GM12878 (cell line): ENCODE results near the gene PARP15. TPM values are rescaled to one million over a fixed set of nuclear protein-coding genes. Genes with fewer than 3 reads are reported as not detected.
A peak's percentile ranks its signal among the peaks of the same experiment; 100 is the strongest.

Experiments used
- BACH1 ChIP-seq: fragments of 450-650 bp; IDR thresholded peaks from 2 replicates; pipeline ENCODE4 v1.6.1; 2017; ENCODE audit warnings: mild to moderate bottlenecking, borderline replicate concordance
- BMI1 ChIP-seq: fragments of 450-650 bp; IDR thresholded peaks from 2 replicates; pipeline ENCODE4 v1.6.1; 2016; ENCODE audit warnings: mild to moderate bottlenecking, moderate library complexity, borderline replicate concordance
- CBFB ChIP-seq: IDR thresholded peaks from 2 replicates; pipeline ENCODE4 v1.6.1; 2016; ENCODE audit warnings: antibody characterized with exemption, low read depth
- CBX3 ChIP-seq: fragments of 200-600 bp; sonication (generic); IDR thresholded peaks from 2 replicates; pipeline ENCODE4 v1.6.1; 2016; ENCODE audit warnings: low read depth, borderline replicate concordance
- CHD1 ChIP-seq: IDR thresholded peaks from 2 replicates; pipeline ENCODE4 v1.6.1; 2012; ENCODE audit warnings: low read depth, low read length, improper control_type of control experiment
- CREM ChIP-seq: IDR thresholded peaks from 2 replicates; pipeline ENCODE4 v1.6.1; 2014; ENCODE audit warnings: antibody characterized with exemption, low read depth
- E2F8 ChIP-seq: fragments of 450-650 bp; IDR thresholded peaks from 2 replicates; pipeline ENCODE4 v1.6.1; 2018; ENCODE audit warnings: mild to moderate bottlenecking, low read depth, moderate library complexity; ENCODE audit not compliant: partially characterized antibody
- FOS ChIP-seq: IDR thresholded peaks from 3 replicates; pipeline ENCODE4 v1.6.1; 2011; ENCODE audit warnings: borderline replicate concordance; ENCODE audit not compliant: insufficient read length; ENCODE audit errors: extremely low read depth
- MEF2A ChIP-seq: IDR thresholded peaks from 2 replicates; pipeline ENCODE4 v1.6.1; 2011; ENCODE audit warnings: low read depth, mild to moderate bottlenecking, low read length, moderate library complexity; ENCODE audit not compliant: insufficient read depth
- MEF2B ChIP-seq: fragments of 450-650 bp; IDR thresholded peaks from 2 replicates; pipeline ENCODE4 v1.6.1; 2018; ENCODE audit warnings: mild to moderate bottlenecking, moderate library complexity; ENCODE audit not compliant: partially characterized antibody, poor library complexity, severe bottlenecking
- NBN ChIP-seq: fragments of 450-650 bp; IDR thresholded peaks from 2 replicates; pipeline ENCODE4 v1.6.1; 2016
- NRF1 ChIP-seq: conservative IDR thresholded peaks from 2 replicates; pipeline ENCODE4 v1.6.1; 2011; ENCODE audit warnings: mild to moderate bottlenecking, low read depth, low read length, improper control_type of control experiment
- PAX8 ChIP-seq: fragments of 450-650 bp; IDR thresholded peaks from 2 replicates; pipeline ENCODE4 v1.6.1; 2017; ENCODE audit warnings: mild to moderate bottlenecking, moderate library complexity
- PML ChIP-seq: IDR thresholded peaks from 2 replicates; pipeline ENCODE4 v1.6.1; 2012; ENCODE audit warnings: low read length, inconsistent platforms
- POLR2A ChIP-seq: IDR thresholded peaks from 2 replicates; pipeline ENCODE4 v1.6.1; 2011; ENCODE audit warnings: low read depth, mild to moderate bottlenecking, low read length
- POLR2AphosphoS2 ChIP-seq: IDR thresholded peaks from 2 replicates; pipeline ENCODE4 v1.6.1; 2011; ENCODE audit warnings: low read depth, mild to moderate bottlenecking, low read length, improper control_type of control experiment, moderate library complexity
- RCOR1 ChIP-seq: conservative IDR thresholded peaks from 2 replicates; pipeline ENCODE4 v1.6.1; 2012; ENCODE audit warnings: low read depth, low read length, improper control_type of control experiment
- RELA ChIP-seq: fragments of 450-650 bp; IDR thresholded peaks from 2 replicates; pipeline ENCODE4 v1.8.0; 2014; ENCODE audit warnings: borderline replicate concordance; ENCODE audit not compliant: partially characterized antibody
- REST ChIP-seq: IDR thresholded peaks from 2 replicates; pipeline ENCODE4 v1.6.1; 2012; ENCODE audit warnings: mild to moderate bottlenecking, low read depth, low read length
- RFX5 ChIP-seq: IDR thresholded peaks from 2 replicates; pipeline ENCODE4 v1.6.1; 2011; ENCODE audit warnings: low read depth, low read length, improper control_type of control experiment
- STAT1 ChIP-seq: fragments of 450-650 bp; conservative IDR thresholded peaks from 2 replicates; pipeline ENCODE4 v1.6.1; 2014; ENCODE audit warnings: antibody characterized with exemption, mild to moderate bottlenecking
- STAT3 ChIP-seq: IDR thresholded peaks from 2 replicates; pipeline ENCODE4 v1.6.1; 2011; ENCODE audit warnings: low read depth, low read length, improper control_type of control experiment
- TAF1 ChIP-seq: IDR thresholded peaks from 2 replicates; pipeline ENCODE4 v1.6.1; 2011; ENCODE audit warnings: mild to moderate bottlenecking, low read depth, low read length, borderline replicate concordance
- ZBED1 ChIP-seq: IDR thresholded peaks from 2 replicates; pipeline ENCODE4 v1.6.1; 2016; ENCODE audit warnings: borderline replicate concordance
- ZNF384 ChIP-seq: IDR thresholded peaks from 2 replicates; pipeline ENCODE4 v1.6.1; 2012; ENCODE audit warnings: low read depth, mild to moderate bottlenecking, low read length, improper control_type of control experiment, borderline replicate concordance
- ZNF622 ChIP-seq: fragments of 450-650 bp; IDR thresholded peaks from 2 replicates; pipeline ENCODE4 v1.6.1; 2017; ENCODE audit warnings: mild to moderate bottlenecking, inconsistent platforms
- ZSCAN29 ChIP-seq: fragments of 450-650 bp; IDR thresholded peaks from 2 replicates; pipeline ENCODE4 v1.6.1; 2017; ENCODE audit warnings: mild to moderate bottlenecking, moderate library complexity
- polyA plus RNA-seq, 11 experiments: library from polyadenylated mRNA; depleted of rRNA in 4 of 11; unstranded in 6 of 11; stranded (reverse) in 5 of 11; fragments of >200 nt; fragmentation: Nextera tagmentation in 4 of 11; fragmentation: Illumina TruSeq in 1 of 11; extraction: Ambion mirVana in 4 of 11; extraction: Trizol in 1 of 11; gene quantifications; 1 replicate in 1 of 11; 2 replicates in 10 of 11; pipeline versions ENCODE4 v1.2.1 to v1.2.3, GENCODE V29; 2011 to 2016; ENCODE audit warnings: inconsistent platforms in 2 of 11, missing spikeins in 2 of 11, low read depth in 1 of 11
- total RNA-seq, 4 experiments: library from RNA; depleted of rRNA in 3 of 4; stranded (reverse); fragments of >200 nt in 3 of 4; fragmentation: Illumina TruSeq in 1 of 4; extraction: Trizol in 1 of 4; gene quantifications; 2 replicates each; pipeline versions ENCODE4 v1.2.1 to v1.2.3, GENCODE V29; 2013 to 2021

Gene PARP15
- total and polyA plus RNA-seq, 10 of the 15 experiments (the other 5 are each of a cell fraction or from before 2014, with no cell fraction given): 9.0 to 234 (median 36.3) TPM

GRCh38 chr3:122576174-122576940 lies 1.1 kb upstream of the PARP15 start (continued):
- peak; percentile 98 for TF ChIP-seq ZBED1
- TF ChIP-seq RCOR1: 0 out of 2 replicates have a peak, but pooled peaks have one; percentile 85
- 0 out of 2 replicates have a peak, but pooled peaks have one; percentile 82 for TF ChIP-seq CHD1
- TF ChIP-seq MEF2B: peak; percentile 98
- no peak for TF ChIP-seq REST
- TF ChIP-seq MEF2A: peak; percentile 64; the same call in 1 of the 2 replicates
- peak; percentile 10; the same call in 1 of the 2 replicates for TF ChIP-seq POLR2A
- peak; percentile 69; the same call in 1 of the 2 replicates for TF ChIP-seq TAF1
- TF ChIP-seq POLR2AphosphoS2: peak; percentile 58; the same call in 1 of the 2 replicates
- no peak for TF ChIP-seq NRF1
- no peak for TF ChIP-seq ZNF384
- TF ChIP-seq BMI1: peak; percentile 77
- TF ChIP-seq RFX5: no peak
- TF ChIP-seq FOS: no peak
- TF ChIP-seq RELA: peak; percentile 57
- no peak for TF ChIP-seq STAT3
- no peak for TF ChIP-seq ZNF622
- peak; percentile 85 for TF ChIP-seq CBFB
- TF ChIP-seq PAX8: no peak; the same call in 1 of the 2 replicates
- TF ChIP-seq STAT1: no peak
- peak; percentile 90 for TF ChIP-seq CREM
- TF ChIP-seq E2F8: no peak
- TF ChIP-seq PML: peak; percentile 57; the same call in 1 of the 2 replicates
- no peak for TF ChIP-seq CBX3
- TF ChIP-seq NBN: peak; percentile 97
- no peak for TF ChIP-seq ZSCAN29
- peak; percentile 75; the same call in 1 of the 2 replicates for TF ChIP-seq BACH1
